Immature natural killer cell (primary cell): ENCODE measurements around the gene RFX8. TPM values are rescaled to one million over a fixed set of nuclear protein-coding genes. Genes with fewer than 3 reads are reported as not detected.

Experiments
- DNase-seq, 3 donors: peaks; one replicate each; pipeline ENCODE4 v3.0.0; 2022; ENCODE audit warnings: mixed read lengths in 1 of 3
- H3K27ac Mint-ChIP-seq, 6 donors: one replicate each; pipeline ENCODE4 v1.8.0; 2020; ENCODE audit warnings: mixed read lengths in 6 of 6, mild to moderate bottlenecking in 5 of 6, inconsistent platforms in 4 of 6, moderate library complexity in 3 of 6
- H3K27me3 Mint-ChIP-seq, 3 donors: one replicate each; pipeline ENCODE4 v1.8.0; 2020 to 2021; ENCODE audit warnings: low read depth in 3 of 3, mild to moderate bottlenecking in 3 of 3, mixed read lengths in 3 of 3, moderate library complexity in 3 of 3, inconsistent platforms in 1 of 3
- H3K36me3 Mint-ChIP-seq, 3 donors: one replicate each; pipeline ENCODE4 v1.8.0; 2020; ENCODE audit warnings: mixed read lengths in 3 of 3, inconsistent platforms in 2 of 3, mild to moderate bottlenecking in 2 of 3
- H3K4me1 Mint-ChIP-seq, 2 donors: one replicate each; pipeline ENCODE4 v1.8.0; 2020; ENCODE audit warnings: inconsistent platforms in 2 of 2, mild to moderate bottlenecking in 2 of 2, mixed read lengths in 2 of 2, moderate library complexity in 1 of 2
- H3K4me3 Mint-ChIP-seq, 5 donors: one replicate each; pipeline ENCODE4 v1.8.0; 2020; ENCODE audit warnings: mild to moderate bottlenecking in 5 of 5, mixed read lengths in 5 of 5, inconsistent platforms in 3 of 5, moderate library complexity in 3 of 5
- H3K9me3 Mint-ChIP-seq, 6 donors: one replicate each; pipeline ENCODE4 v1.8.0; 2020; ENCODE audit warnings: mild to moderate bottlenecking in 6 of 6, mixed read lengths in 6 of 6, inconsistent platforms in 4 of 6, moderate library complexity in 3 of 6
- polyA plus RNA-seq, 3 donors: library from polyadenylated mRNA; unstranded; fragments of 300-500 nt; fragmentation: Illumina TruSeq; gene quantifications; one replicate each; pipeline ENCODE4 v1.2.3, GENCODE V29; 2021

RFX8 gene
- polyA plus RNA-seq, 3 donors from 2014 or later: not detected

DNA sequence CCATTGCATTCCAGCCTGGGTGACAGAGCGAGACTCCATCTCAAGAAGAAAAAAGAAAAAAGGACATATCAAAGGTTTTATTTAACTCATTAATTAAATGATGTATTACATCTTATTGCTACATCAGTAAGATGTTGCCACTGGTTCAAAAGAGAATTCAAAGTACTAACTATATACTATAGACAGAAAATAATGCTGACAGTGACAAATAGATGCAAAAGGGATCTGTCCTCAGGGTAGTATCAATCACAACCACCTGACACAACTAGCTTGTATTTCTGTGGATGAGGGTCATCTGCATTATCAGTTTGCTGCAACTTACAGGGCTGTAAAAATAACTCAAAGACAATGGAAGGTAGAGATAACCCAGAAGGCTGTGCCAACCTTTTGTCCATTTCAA, 71.2 kb downstream of the RFX8 start:
- Mint-ChIP-seq H3K9me3 (no peaks in the 10 kb centered on the region), H3K4me1 (no peaks in the 10 kb centered on the region), H3K27ac (no peak overlapping the region), H3K4me3 (no peak overlapping the region), H3K27me3 (peaks cover 3 to 12% (median 9%) of the 10 kb centered on the region in 3 donors), H3K36me3 (no peaks in the 10 kb centered on the region)
- no peak for DNase-seq

DNA sequence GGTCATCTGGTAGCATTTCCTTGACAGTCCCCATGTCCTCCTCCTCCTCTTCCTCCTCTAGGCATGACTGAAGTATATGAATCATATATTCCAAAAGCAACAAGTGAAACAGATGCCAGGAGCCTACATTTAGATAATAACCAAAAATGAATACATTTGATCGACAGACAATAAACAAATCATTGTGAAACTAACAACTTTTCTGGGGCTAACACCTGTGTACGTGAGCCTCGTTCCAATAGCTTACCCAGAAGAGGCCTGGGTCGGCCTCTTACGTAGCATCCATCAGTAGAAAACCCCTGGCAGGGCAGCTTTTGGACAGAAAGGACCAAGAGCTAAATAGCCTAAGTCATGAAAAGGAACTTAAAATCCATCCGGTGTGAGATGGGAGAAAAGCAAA, 72.3 kb downstream of the RFX8 start:
- Mint-ChIP-seq H3K4me1 (no peaks in the 10 kb centered on the region), H3K36me3 (no peaks in the 10 kb centered on the region), H3K27me3 (peaks cover 3 to 12% (median 9%) of the 10 kb centered on the region in 3 donors), H3K4me3 (no peak overlapping the region), H3K27ac (no peak overlapping the region), H3K9me3 (no peaks in the 10 kb centered on the region)
- DNase-seq: no peak

DNA sequence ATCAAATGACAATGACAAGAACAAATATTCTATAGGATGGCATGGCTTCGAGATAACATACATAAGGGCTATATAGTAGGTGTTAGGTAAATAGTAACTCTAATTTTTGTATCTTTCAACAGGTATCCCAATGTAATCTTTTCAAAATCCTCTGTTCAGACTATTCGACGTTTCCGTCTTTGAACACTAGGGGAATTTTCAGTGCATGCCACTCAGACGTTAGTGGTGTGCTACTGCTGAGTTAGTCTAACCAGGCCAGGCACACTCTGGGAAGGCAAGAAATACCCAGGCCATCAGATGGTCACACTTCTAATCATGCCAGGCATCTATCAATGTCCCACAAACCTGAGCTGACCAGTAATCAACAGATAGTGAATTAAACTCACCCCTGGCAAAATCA, 73.0 kb downstream of the RFX8 start:
- no peak overlapping the region for H3K4me3 Mint-ChIP-seq
- no peak for DNase-seq
- no peak overlapping the region for H3K27ac Mint-ChIP-seq
- no peaks in the 10 kb centered on the region for H3K36me3 Mint-ChIP-seq
- no peaks in the 10 kb centered on the region for H3K4me1 Mint-ChIP-seq
- H3K27me3 Mint-ChIP-seq: peaks cover 3 to 9% (median 8%) of the 10 kb centered on the region in 3 donors
- no peaks in the 10 kb centered on the region for H3K9me3 Mint-ChIP-seq

DNA sequence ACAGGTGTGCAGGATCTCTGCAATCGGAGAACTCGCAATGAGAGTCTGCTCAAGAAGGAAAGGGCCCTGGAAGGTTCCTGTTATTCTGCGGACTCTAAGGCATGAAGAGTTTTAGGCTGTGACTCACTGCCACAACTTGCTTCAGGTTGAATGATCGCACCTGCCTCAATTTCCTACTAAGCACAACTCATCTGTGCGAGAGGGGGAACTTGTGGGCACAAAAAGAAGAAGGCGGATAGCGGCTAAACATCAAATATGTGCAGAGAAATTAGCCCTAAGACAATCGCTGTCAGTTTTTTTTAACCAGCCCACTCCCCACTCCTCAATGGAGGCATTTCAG, 73.6 kb downstream of the RFX8 start:
- Mint-ChIP-seq H3K36me3 (no peaks in the 10 kb centered on the region), H3K4me3 (no peak overlapping the region), H3K27me3 (peaks cover 3 to 9% (median 6%) of the 10 kb centered on the region in 3 donors), H3K9me3 (no peaks in the 10 kb centered on the region), H3K27ac (no peak overlapping the region), H3K4me1 (no peaks in the 10 kb centered on the region)
- DNase-seq: no peak

DNA sequence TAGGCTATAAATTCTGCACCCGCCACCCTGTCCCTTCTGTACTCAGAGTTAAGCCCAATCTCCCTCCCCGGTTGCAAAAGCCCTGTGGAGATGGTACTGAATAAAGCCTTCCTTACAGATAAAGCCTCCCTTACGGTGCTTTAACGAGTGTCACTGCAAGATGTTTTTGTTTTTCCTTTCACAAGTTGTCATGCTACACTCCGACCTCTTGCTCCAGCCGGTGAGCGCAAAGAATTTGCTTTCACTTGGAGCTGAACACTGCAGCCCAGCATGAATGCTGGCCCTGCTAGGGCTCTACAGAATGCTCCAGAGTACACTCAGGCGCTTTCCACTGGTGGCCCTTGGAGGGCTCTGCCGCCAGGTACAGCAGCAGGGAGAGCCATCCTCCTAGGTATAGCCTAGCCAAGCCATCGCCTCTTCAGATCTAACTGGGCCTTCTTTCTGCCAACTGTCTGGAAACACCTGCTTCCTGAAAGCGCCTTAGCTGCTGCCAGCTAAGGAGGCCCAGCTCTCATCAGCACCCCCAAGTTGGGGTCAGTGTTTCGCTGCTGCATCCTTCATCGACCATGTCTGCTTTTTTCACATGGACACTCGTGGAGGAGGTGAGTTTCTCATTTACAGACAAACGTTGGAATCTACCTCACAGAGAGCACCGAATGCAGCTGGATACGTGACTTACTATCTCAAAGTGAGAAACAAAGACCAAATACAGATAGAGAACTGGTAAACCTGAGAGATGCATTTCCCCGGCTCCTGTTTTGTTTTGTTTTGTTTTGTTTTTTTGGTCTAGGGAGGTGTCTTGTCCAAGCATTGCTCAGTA, 74.2 kb downstream of the RFX8 start:
- H3K4me1 Mint-ChIP-seq: no peaks in the 10 kb centered on the region
- H3K27ac Mint-ChIP-seq: no peak overlapping the region
- no peak overlapping the region for H3K4me3 Mint-ChIP-seq
- H3K9me3 Mint-ChIP-seq: no peaks in the 10 kb centered on the region
- H3K27me3 Mint-ChIP-seq: peaks cover 3 to 9% (median 6%) of the 10 kb centered on the region in 3 donors
- DNase-seq: no peak
- H3K36me3 Mint-ChIP-seq: no peaks in the 10 kb centered on the region

DNA sequence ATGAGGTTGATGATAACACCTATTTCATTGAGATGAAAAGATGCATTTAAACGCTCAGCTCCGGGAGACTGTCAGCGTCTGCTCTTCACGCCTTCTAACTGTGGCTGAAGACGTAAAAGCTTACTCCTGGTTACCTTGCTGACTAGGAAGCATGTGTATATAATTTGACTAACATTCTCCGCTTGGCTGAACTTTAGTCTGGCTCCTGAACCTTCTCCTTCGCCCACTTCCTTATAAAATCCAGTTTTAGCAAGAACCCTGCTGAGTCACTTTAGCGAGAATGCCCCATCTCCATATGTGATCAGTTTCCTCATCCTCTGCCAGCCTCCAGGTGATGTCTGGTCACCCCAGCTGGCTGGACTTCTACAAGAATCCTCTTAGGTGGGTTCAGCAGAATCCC, 74.9 kb downstream of the RFX8 start:
- peaks cover 3 to 9% (median 6%) of the 10 kb centered on the region in 3 donors for H3K27me3 Mint-ChIP-seq
- DNase-seq: no peak
- H3K4me3 Mint-ChIP-seq: no peak overlapping the region
- no peak overlapping the region for H3K27ac Mint-ChIP-seq
- H3K9me3 Mint-ChIP-seq: no peaks in the 10 kb centered on the region
- no peaks in the 10 kb centered on the region for H3K4me1 Mint-ChIP-seq
- no peaks in the 10 kb centered on the region for H3K36me3 Mint-ChIP-seq

DNA sequence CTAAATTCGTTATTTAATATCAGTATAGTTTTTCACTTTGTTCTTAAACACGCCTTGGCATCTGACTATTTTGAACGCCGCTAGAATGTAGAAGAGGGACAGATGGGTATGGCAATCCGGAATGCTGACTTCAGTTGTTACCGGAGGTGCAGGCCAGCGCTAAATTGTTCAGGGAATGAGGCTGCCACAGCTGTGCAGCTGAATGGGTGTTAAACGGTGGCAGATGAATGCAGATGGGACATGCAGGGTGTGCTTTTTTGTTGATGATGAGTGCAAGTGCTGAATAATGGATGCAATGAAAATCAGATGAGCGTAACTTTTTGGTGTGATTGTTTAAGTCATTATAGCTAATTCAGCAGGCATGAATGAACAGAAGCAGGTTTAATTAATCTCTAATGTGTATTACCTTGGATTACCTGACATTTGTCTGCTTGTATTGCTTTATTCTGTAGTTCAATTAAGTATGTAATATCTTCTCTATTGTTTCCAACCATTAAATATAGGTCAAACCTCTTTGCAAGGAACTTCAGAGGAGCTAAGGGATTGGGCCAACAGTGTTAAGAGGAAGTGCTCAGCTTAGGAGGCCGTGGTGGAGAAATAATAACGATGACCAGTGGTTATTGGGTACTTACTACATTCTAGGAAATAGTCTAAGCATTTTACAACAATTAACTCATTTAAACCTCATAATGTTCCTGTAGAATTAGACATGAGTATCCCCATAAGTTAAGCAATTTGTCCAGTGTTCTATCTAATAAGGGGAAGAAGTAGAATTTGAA, 75.7 kb downstream of the RFX8 start:
- peaks cover 3 to 7% (median 6%) of the 10 kb centered on the region in 3 donors for H3K27me3 Mint-ChIP-seq
- H3K36me3 Mint-ChIP-seq: no peaks in the 10 kb centered on the region
- H3K4me1 Mint-ChIP-seq: no peaks in the 10 kb centered on the region
- no peak overlapping the region for H3K4me3 Mint-ChIP-seq
- no peaks in the 10 kb centered on the region for H3K9me3 Mint-ChIP-seq
- no peak for DNase-seq
- H3K27ac Mint-ChIP-seq: no peak overlapping the region

DNA sequence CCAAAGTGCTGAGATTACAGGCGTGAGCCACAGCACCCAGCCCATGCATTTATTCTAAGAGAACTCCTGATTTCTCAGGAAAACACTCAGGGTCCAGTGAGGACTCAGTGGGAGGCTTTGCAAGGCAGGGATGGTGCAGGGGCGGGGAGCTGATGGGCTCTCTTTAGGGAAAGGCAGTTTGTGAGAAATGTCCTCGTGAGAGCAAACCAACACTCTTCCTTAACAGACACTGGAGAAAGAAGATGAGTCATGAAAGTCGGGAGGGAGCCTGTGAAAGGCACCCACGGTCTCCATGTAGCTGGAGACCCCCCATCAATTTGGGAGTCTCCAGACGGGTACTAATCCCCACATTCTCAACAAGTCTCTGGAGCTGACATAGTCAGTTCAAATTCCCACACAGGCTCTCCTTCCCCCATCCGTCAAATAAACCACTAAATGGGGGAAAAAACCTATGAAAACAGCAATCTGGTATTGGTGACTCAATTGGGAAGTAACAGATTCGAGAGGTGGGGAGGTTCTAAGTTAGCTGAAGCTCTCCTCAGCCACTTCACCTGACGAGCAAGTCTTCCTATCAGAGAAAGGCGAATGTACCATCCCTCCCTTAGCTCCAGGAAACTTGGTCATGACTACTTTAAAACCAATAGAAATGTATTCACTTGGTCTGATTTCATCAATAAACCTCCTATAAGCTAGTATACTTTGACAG, 76.6 kb downstream of the RFX8 start:
- no peak overlapping the region for H3K4me3 Mint-ChIP-seq
- no peaks in the 10 kb centered on the region for H3K9me3 Mint-ChIP-seq
- no peaks in the 10 kb centered on the region for H3K4me1 Mint-ChIP-seq
- H3K36me3 Mint-ChIP-seq: no peaks in the 10 kb centered on the region
- H3K27me3 Mint-ChIP-seq: peaks cover 6 to 7% (median 7%) of the 10 kb centered on the region in 3 donors
- DNase-seq: no peak
- no peak overlapping the region for H3K27ac Mint-ChIP-seq

DNA sequence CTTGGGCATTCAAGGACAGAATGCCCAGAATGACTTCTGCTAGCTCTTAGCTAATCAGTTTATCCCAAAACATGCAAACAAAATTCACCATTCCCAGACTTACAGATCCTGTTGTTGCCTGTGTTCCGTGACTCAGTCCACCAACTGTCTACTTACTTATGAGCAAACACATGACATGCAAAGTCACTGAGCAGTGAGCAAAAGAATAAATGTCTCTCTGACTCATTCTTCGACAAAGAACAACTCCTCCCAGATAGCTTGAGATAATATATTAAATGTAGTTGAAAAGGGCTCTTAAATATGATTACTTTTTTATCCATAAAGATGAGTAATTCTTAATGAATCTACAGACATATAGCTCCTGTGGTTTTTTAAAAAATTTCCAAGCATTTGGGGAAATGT, 78.6 kb downstream of the RFX8 start:
- Mint-ChIP-seq H3K27ac (no peak overlapping the region), H3K4me1 (no peaks in the 10 kb centered on the region), H3K9me3 (no peaks in the 10 kb centered on the region), H3K4me3 (no peak overlapping the region), H3K27me3 (peaks cover 3 to 15% (median 7%) of the 10 kb centered on the region in 3 donors), H3K36me3 (no peaks in the 10 kb centered on the region)
- no peak for DNase-seq

DNA sequence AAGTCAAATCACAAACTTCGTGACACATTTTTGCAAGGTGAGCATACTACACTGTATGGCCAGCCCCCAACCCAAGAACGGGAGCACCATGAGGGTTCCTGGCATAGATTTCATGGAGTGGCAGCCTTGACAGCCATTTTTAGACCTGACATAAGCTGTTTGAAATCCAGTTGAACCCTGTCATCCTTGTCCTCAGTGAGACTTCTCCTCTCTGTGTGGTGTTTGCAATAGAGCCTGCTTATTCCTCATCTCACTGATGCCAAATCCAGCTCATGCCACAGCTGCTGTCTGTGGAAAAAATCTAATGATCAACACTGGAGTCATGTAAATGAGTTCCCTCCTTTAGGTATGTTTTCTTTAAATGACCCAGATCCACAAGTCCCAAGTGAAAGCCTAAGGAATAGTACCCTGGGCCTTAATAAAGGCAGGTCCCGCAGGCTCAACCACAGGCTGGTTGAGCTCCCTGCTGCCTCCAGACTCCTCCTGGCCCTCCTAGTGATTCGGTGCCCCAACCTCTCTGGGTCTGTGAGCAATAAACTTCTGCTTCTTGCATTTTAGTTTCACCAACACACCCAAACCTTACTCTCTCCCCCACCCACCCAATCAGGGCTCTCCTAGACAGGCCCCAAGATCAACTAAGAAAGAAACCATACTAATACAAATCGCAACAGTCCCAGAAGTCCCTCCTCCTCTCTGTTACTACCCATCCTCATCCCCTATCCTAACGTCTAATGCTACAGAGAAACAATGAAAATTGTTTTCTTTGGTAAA, 79.2 kb downstream of the RFX8 start:
- no peak overlapping the region for H3K4me3 Mint-ChIP-seq
- H3K9me3 Mint-ChIP-seq: no peaks in the 10 kb centered on the region
- no peaks in the 10 kb centered on the region for H3K36me3 Mint-ChIP-seq
- peaks cover 3 to 15% (median 7%) of the 10 kb centered on the region in 3 donors for H3K27me3 Mint-ChIP-seq
- H3K4me1 Mint-ChIP-seq: no peaks in the 10 kb centered on the region
- no peak overlapping the region for H3K27ac Mint-ChIP-seq
- no peak for DNase-seq

DNA sequence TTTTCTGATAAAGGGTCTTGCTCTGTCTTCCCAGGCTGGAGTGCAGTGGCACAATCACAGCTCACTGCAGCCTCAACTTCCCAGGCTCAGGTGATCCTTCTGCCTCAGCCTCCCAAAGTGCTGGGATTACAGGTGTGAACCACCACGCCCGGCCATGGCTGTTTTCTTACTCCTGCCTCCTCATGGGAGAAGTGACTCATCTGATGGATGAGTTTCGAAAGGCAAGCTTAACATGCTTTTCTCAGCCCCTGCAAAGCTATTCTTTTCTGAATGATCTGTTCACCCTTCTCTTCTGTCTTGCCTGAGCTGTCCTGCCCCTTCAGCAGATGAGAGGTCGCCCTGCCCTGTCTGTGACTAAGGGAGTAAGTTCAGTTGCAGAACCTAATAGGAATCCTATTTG, 86.7 kb downstream of the RFX8 start:
- Mint-ChIP-seq H3K27me3 (peaks cover 0 to 52% (median 15%) of the 10 kb centered on the region in 3 donors), H3K4me1 (peaks cover 6 to 12% of the 10 kb centered on the region in 2 donors), H3K9me3 (no peaks in the 10 kb centered on the region), H3K36me3 (no peaks in the 10 kb centered on the region), H3K27ac (no peak overlapping the region), H3K4me3 (peak overlapping the region in 2 of 5 donors; percentile 36 to 63)
- no peak for DNase-seq

DNA sequence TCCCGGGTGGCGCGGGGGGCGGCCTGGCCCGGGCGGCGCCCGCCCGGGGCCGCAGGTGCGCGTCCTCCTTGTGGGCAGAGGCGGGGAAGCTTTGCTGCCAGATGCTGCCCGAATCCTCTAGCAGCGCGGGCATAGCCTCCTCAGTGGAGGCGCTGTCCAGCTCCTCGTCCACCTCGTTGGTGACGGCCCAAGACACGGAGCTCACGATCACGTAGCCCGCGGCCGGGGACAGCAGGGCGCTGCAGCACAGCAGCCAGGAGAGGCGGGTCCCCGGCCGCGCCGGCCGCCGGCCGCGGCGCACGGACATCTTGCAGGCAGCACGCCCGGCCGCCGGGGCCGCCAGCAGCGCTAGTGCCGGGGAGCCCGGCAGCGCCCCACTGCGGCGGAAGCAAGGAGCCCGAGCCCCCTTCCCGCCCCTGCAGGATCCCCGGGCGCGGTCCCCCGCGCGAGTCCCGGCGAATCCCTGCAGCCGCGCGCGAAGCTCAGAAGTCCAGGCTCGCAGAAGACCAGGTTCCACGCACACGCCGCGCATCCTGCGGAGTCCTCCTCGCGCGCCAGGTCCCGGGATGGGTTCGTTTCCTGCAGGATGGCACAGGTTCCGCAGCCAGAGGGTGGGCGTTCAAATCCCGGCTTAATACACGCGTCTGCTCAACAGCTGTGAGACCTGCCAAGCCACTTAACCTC, 87.6 kb downstream of the RFX8 start, which contains the start of gene CREG2:
Gene CREG2, minus strand, starts transcription at position 353 of the 684 bp plus-strand sequence. Its CDS starts 46 bp downstream, at position 307.
- Mint-ChIP-seq H3K27ac (no peak within 1 kb of the TSS), H3K4me1 (peaks cover 6 to 12% of the 10 kb centered on the region in 2 donors), H3K27me3 (peaks cover 2 to 51% (median 18%) of the 10 kb centered on the region in 3 donors), H3K9me3 (no peaks in the 10 kb centered on the region), H3K36me3 (no peaks in the 10 kb centered on the region), H3K4me3 (peak within 1 kb of the TSS; percentile 36 to 77 (median 70))
- peak; percentile 29 to 41 (median 29) for DNase-seq
